HG02759 (cell line): ENCODE data around the gene EOLA2.
"Not testable (repeated sequence)": the region's sequence is repeated elsewhere in the genome, so short reads cannot be mapped to it uniquely, and the experiment has no call there.

Source experiments
- ATAC-seq: cut with Tn5 transposase; IDR thresholded peaks from one replicate; pipeline ENCODE4 v1.9.1; 2021; ENCODE audit warnings: mild to moderate bottlenecking, moderate library complexity; ENCODE audit not compliant: unreplicated experiment

The EOLA2 gene

GRCh38 chrX:149933547-149933946, 4.7 kb downstream of the EOLA2 start:
- ATAC-seq = not testable (repeated sequence)

GRCh38 chrX:149932970-149933369, 5.3 kb downstream of the EOLA2 start:
- not testable (repeated sequence) for ATAC-seq

GRCh38 chrX:149932150-149932549, 6.1 kb downstream of the EOLA2 start:
- not testable (repeated sequence) for ATAC-seq

- not testable (repeated sequence) for ATAC-seq
Measured at GRCh38 chrX:149931355-149931754, 6.9 kb downstream of the EOLA2 start.

GRCh38 chrX:149929400-149929799, 8.9 kb downstream of the EOLA2 start, which contains the start of gene HSFX4:
TSS of gene HSFX4 (plus strand) at chrX:149929573. CDS start at chrX:149929645, 72 bp downstream.
- not testable (repeated sequence) for ATAC-seq

GRCh38 chrX:149928635-149929034, 9.7 kb downstream of the EOLA2 start:
- not testable (repeated sequence) for ATAC-seq

GRCh38 chrX:149927964-149928258, 10.4 kb downstream of the EOLA2 start:
- ATAC-seq = peak; percentile 61

GRCh38 chrX:149927245-149927963, 10.9 kb downstream of the EOLA2 start:
- ATAC-seq = peak; percentile 54

- not testable (repeated sequence) for ATAC-seq
Measured at GRCh38 chrX:149924434-149924833, 13.9 kb downstream of the EOLA2 start.

GRCh38 chrX:149923836-149924235, 14.5 kb downstream of the EOLA2 start:
- ATAC-seq = not testable (repeated sequence)

GRCh38 chrX:149916745-149917392, 21.4 kb downstream of the EOLA2 start:
- peak; percentile 75 for ATAC-seq

- no peak for ATAC-seq
Measured at GRCh38 chrX:149910178-149910695, 28.1 kb downstream of the EOLA2 start.

GRCh38 chrX:149909324-149910177, 28.7 kb downstream of the EOLA2 start:
- no peak for ATAC-seq

GRCh38 chrX:149908727-149909126, 29.6 kb downstream of the EOLA2 start:
- no peak for ATAC-seq

- ATAC-seq = no peak
Measured at GRCh38 chrX:149908308-149908707, 30.0 kb downstream of the EOLA2 start.

- ATAC-seq = peak; percentile 77
Measured at GRCh38 chrX:149903889-149904748, 34.2 kb downstream of the EOLA2 start.

GRCh38 chrX:149898554-149898953, 39.7 kb downstream of the EOLA2 start:
- ATAC-seq = no peak

- ATAC-seq = not testable (repeated sequence)
Measured at GRCh38 chrX:149890828-149891227, 47.5 kb downstream of the EOLA2 start.
